H1 (cell line): Measurements from ENCODE around the gene CBARP. TPM values are rescaled to one million over a fixed set of nuclear protein-coding genes. Genes with fewer than 3 reads are reported as not detected.
"Not testable (repeated sequence)": the region's sequence is repeated elsewhere in the genome, so short reads cannot be mapped to it uniquely, and the experiment has no call there.

ENCODE experiments used
- CTCF ChIA-PET: fragments of 300-600 bp; sonication (Branson Sonifier 250); formaldehyde crosslinking; loops from one replicate; lab custom pipeline; 2021; ENCODE audit not compliant: partially characterized antibody; lab: Charles Lee
- POLR2A ChIA-PET: fragments of 300-600 bp; sonication (Branson Sonifier 250); formaldehyde crosslinking; loops from one replicate; lab custom pipeline; 2021; ENCODE audit warnings: inconsistent platforms; ENCODE audit not compliant: partially characterized antibody; lab: Charles Lee
- DNase-seq, 2 experiments: peaks; one replicate each; pipeline versions ENCODE4 v3.0.0 to v3.0.0-alpha.2; 2010 to 2022; ENCODE audit warnings: low spot score in 2 of 2, low read depth in 1 of 2, mixed read lengths in 1 of 2
- FAIRE-seq: peaks from 2 replicates; lab custom pipeline; 2011; peaks lifted over from hg19 to GRCh38; lab: Jason Lieb, UNC
- H2AFZ ChIP-seq: 2 replicates; pipeline ENCODE4 v1.8.1; 2012; ENCODE audit warnings: low read length, inconsistent platforms
- H2AK5ac ChIP-seq: 2 replicates; pipeline ENCODE4 v1.6.1; 2013; ENCODE audit warnings: low read depth, low read length
- H2BK120ac ChIP-seq: replicated peaks from 2 replicates; pipeline ENCODE3; 2013; ENCODE audit warnings: low read depth, low read length, inconsistent platforms
- H2BK12ac ChIP-seq: 2 replicates; pipeline ENCODE4 v1.6.1; 2013; ENCODE audit warnings: low read depth, low read length
- H2BK15ac ChIP-seq: 2 replicates; pipeline ENCODE4 v1.6.1; 2013; ENCODE audit warnings: low read length
- H2BK20ac ChIP-seq: 2 replicates; pipeline ENCODE4 v1.6.1; 2013; ENCODE audit warnings: low read length
- H2BK5ac ChIP-seq: 2 replicates; pipeline ENCODE4 v1.6.1; 2013; ENCODE audit warnings: low read depth, low read length
- H3K14ac ChIP-seq: 2 replicates; pipeline ENCODE4 v1.6.1; 2013; ENCODE audit warnings: inconsistent platforms; ENCODE audit not compliant: insufficient read length
- H3K18ac ChIP-seq: 2 replicates; pipeline ENCODE4 v1.6.1; 2013; ENCODE audit warnings: low read length; ENCODE audit errors: extremely low read depth
- H3K23ac ChIP-seq: 2 replicates; pipeline ENCODE4 v1.6.1; 2013; ENCODE audit warnings: inconsistent platforms; ENCODE audit not compliant: insufficient read length
- H3K23me2 ChIP-seq: 2 replicates; pipeline ENCODE4 v1.6.1; 2013; ENCODE audit warnings: low read depth, low read length
- H3K27ac ChIP-seq: 2 replicates; pipeline ENCODE4 v1.6.1; 2011; ENCODE audit warnings: low read depth, low read length, inconsistent platforms
- H3K27me3 ChIP-seq, 4 experiments: replicated peaks in 1 of 4; 1 replicate in 1 of 4; 2 replicates in 3 of 4; pipeline versions ENCODE4 v1.6.1 to v1.8.1; 2011 to 2013; ENCODE audit warnings: low read length in 3 of 4, mild to moderate bottlenecking in 3 of 4, inconsistent platforms in 2 of 4, mixed read lengths in 2 of 4, moderate library complexity in 1 of 4; ENCODE audit not compliant: control insufficient read depth in 3 of 4, insufficient read depth in 3 of 4; ENCODE audit errors: extremely low read depth in 1 of 4
- H3K36me3 ChIP-seq, 4 experiments: 2 replicates each; pipeline versions ENCODE4 v1.6.1 to v1.8.1; 2011 to 2013; ENCODE audit warnings: mild to moderate bottlenecking in 4 of 4, low read length in 3 of 4, moderate library complexity in 2 of 4, control low read depth in 1 of 4, inconsistent platforms in 1 of 4; ENCODE audit not compliant: insufficient read depth in 4 of 4, control insufficient read depth in 2 of 4
- H3K4ac ChIP-seq: replicated peaks from 2 replicates; pipeline ENCODE3; 2013; ENCODE audit warnings: low read length, low read depth, mixed read lengths, inconsistent platforms; ENCODE audit not compliant: insufficient read length
- H3K4me1 ChIP-seq, 4 experiments: replicated peaks in 1 of 4; 1 replicate in 1 of 4; 2 replicates in 3 of 4; pipeline versions ENCODE4 v1.6.1 to v1.8.1; 2011 to 2013; ENCODE audit warnings: low read length in 3 of 4, inconsistent platforms in 2 of 4, mixed read lengths in 1 of 4; ENCODE audit not compliant: insufficient read depth in 4 of 4, control insufficient read depth in 3 of 4
- H3K4me2 ChIP-seq, 2 experiments: 2 replicates each; pipeline versions ENCODE4 v1.6.1 to v1.8.1; 2011 to 2013; ENCODE audit warnings: low read depth in 2 of 2, low read length in 2 of 2, control low read depth in 1 of 2, inconsistent platforms in 1 of 2, mild to moderate bottlenecking in 1 of 2; ENCODE audit not compliant: insufficient read depth in 1 of 2
- H3K4me3 ChIP-seq, 4 experiments: fragments of 200-600, 300-600 bp in 1 of 4; sonication (generic), shearing (Covaris generic), sonication (Bioruptor Twin) in 1 of 4; 2 replicates each; pipeline versions ENCODE4 v1.5.1 to v1.8.1; 2011 to 2016; ENCODE audit warnings: low read length in 4 of 4, low read depth in 3 of 4, control low read depth in 2 of 4, inconsistent platforms in 2 of 4, mild to moderate bottlenecking in 2 of 4, mixed read lengths in 1 of 4, moderate library complexity in 1 of 4; ENCODE audit not compliant: insufficient read depth in 2 of 4; ENCODE audit errors: extremely low read depth in 1 of 4
- H3K56ac ChIP-seq: replicated peaks from 2 replicates; pipeline ENCODE3; 2013; ENCODE audit warnings: low read depth, mild to moderate bottlenecking, mixed read lengths, low read length, inconsistent platforms; ENCODE audit not compliant: insufficient read length
- H3K79me1 ChIP-seq: 2 replicates; pipeline ENCODE4 v1.6.1; 2013; ENCODE audit warnings: low read depth, low read length, control low read depth
- H3K79me2 ChIP-seq, 2 experiments: 2 replicates each; pipeline versions ENCODE4 v1.6.1 to v1.8.1; 2012 to 2013; ENCODE audit warnings: low read length in 2 of 2, mild to moderate bottlenecking in 2 of 2, inconsistent platforms in 1 of 2; ENCODE audit not compliant: insufficient read depth in 2 of 2, control insufficient read depth in 1 of 2
- H3K9ac ChIP-seq, 4 experiments: replicated peaks in 1 of 4; 1 replicate in 1 of 4; 2 replicates in 3 of 4; pipeline versions ENCODE4 v1.6.1 to v1.8.1; 2011 to 2013; ENCODE audit warnings: low read depth in 3 of 4, low read length in 3 of 4, control low read depth in 2 of 4, mild to moderate bottlenecking in 2 of 4, moderate library complexity in 2 of 4, inconsistent platforms in 1 of 4; ENCODE audit errors: extremely low read depth in 1 of 4
- H3K9me3 ChIP-seq, 2 experiments: 2 replicates each; pipeline versions ENCODE4 v1.6.1 to v1.8.1; 2012 to 2013; ENCODE audit warnings: mild to moderate bottlenecking in 2 of 2, moderate library complexity in 2 of 2, control low read depth in 1 of 2, inconsistent platforms in 1 of 2, low read depth in 1 of 2, low read length in 1 of 2, mixed read lengths in 1 of 2; ENCODE audit not compliant: insufficient read depth in 2 of 2
- H4K20me1 ChIP-seq, 2 experiments: replicated peaks in 1 of 2; 2 replicates each; pipeline versions ENCODE3 to v1.8.1; 2011 to 2013; ENCODE audit warnings: inconsistent platforms in 2 of 2, low read length in 2 of 2, mild to moderate bottlenecking in 1 of 2; ENCODE audit not compliant: insufficient read depth in 2 of 2, control insufficient read depth in 1 of 2
- H4K5ac ChIP-seq: 2 replicates; pipeline ENCODE4 v1.6.1; 2013; ENCODE audit warnings: low read length, low read depth, mixed read lengths, inconsistent platforms; ENCODE audit not compliant: insufficient read length
- H4K8ac ChIP-seq: 2 replicates; pipeline ENCODE4 v1.8.0; 2013; ENCODE audit warnings: mild to moderate bottlenecking, moderate library complexity, low read length, inconsistent platforms; ENCODE audit not compliant: insufficient read depth; ENCODE audit errors: extremely low read depth
- H4K91ac ChIP-seq: replicated peaks from 2 replicates; pipeline ENCODE3; 2013; ENCODE audit warnings: low read length, mixed read lengths, inconsistent platforms; ENCODE audit not compliant: insufficient read length
- BRCA1 ChIP-seq: IDR thresholded peaks from 2 replicates; pipeline ENCODE4 v1.6.1; 2012; ENCODE audit warnings: low read depth, low read length, improper control_type of control experiment
- POLR2AphosphoS5 ChIP-seq: IDR thresholded peaks from 2 replicates; pipeline ENCODE4 v1.6.1; 2011; ENCODE audit warnings: low read depth, low read length
- TAF7 ChIP-seq: optimal IDR thresholded peaks from 2 replicates; pipeline ENCODE3; 2011; ENCODE audit warnings: low read depth, mild to moderate bottlenecking, inconsistent platforms, low read length, moderate library complexity, borderline replicate concordance
- WGBS, 2 experiments: shearing (Covaris generic) in 1 of 2; methylation state at CpG; one replicate each; pipeline versions ENCODE4 v1.1.6 to v1.1.7; 2013 to 2015; ENCODE audit warnings: low lambda C conversion rate in 2 of 2, mixed read lengths in 2 of 2, inconsistent platforms in 1 of 2, low coverage in 1 of 2, missing lambda C conversion rate in 1 of 2; ENCODE audit not compliant: insufficient replicate concordance in 2 of 2, insufficient coverage in 1 of 2, insufficient read length in 1 of 2; ENCODE audit errors: extremely low coverage in 1 of 2, missing lambda C conversion rate in 1 of 2; 5-methylcytosine and 5-hydroxymethylcytosine counted together
- polyA plus RNA-seq, 7 experiments: library from polyadenylated mRNA; depleted of rRNA in 3 of 7; stranded (reverse) in 5 of 7; unstranded in 2 of 7; fragments of >200 nt in 5 of 7; fragments of 200-250 nt in 2 of 7; gene quantifications; 1 replicate in 5 of 7; 2 replicates in 1 of 7; 4 replicates in 1 of 7; pipeline versions ENCODE4 v1.2.1 to v1.2.3, GENCODE V29; 2011 to 2013; ENCODE audit warnings: missing spikeins in 2 of 7, mixed read lengths in 2 of 7
- total RNA-seq: library from RNA; stranded (reverse); fragmentation: NEBNext Ultra II Directional; extraction: Animal tissue kit (Norgen Biotek cat#: 25700); gene quantifications from 2 replicates; pipeline ENCODE4 v1.2.1, GENCODE V29; 2021
- TF ChIP-seq, protein P1 (sequence below): IDR thresholded peaks from 2 replicates; pipeline ENCODE4 v1.6.1; 2012; ENCODE audit warnings: inconsistent platforms

Gene CBARP
- total and polyA plus RNA-seq, 2 of the 8 experiments (the other 6 are each of a cell fraction or from before 2014, with no cell fraction given): 4.9 to 14.7 TPM

DNA sequence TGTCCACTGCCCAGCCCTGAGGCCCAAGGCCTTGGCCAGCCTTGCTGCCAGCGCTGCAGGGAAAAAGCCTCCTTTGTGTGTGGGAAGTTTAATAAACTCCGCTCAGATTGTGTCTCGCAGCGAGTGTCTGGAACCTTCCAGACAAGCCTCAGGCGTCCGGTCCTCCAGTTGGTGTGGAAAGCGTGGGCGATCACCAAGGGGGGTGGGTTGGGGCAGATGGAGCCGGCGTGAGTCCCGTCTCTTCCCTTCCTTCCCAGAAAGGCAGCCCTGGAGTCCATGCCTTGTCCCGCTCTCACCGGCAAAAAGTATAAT lies 27.6 kb downstream of the CBARP start (continued):
- TF ChIP-seq, protein P1, sequence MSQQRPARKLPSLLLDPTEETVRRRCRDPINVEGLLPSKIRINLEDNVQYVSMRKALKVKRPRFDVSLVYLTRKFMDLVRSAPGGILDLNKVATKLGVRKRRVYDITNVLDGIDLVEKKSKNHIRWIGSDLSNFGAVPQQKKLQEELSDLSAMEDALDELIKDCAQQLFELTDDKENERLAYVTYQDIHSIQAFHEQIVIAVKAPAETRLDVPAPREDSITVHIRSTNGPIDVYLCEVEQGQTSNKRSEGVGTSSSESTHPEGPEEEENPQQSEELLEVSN: no peak
- TF ChIP-seq TAF7: no peak
- no peak for TF ChIP-seq BRCA1
- no peak for TF ChIP-seq POLR2AphosphoS5

DNA sequence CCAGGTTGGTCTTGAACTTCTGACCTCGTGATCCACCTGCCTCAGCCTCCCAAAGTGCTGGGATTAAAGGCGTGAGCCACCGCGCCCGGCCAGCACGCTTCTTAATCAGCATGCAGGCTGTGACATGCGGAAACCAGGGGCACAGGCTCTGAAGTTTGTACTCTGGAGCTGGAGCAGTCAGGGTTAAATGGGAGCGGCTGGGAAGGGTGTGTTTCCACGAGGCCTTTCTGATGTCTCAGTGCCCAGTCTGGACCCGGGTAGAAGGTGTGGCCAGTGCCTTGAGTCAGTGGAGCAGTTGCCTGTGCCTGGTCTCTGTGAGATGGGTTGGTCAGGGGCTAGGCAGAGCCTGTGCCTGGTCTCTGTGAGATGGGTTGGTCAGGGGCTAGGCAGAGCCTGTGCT lies 29.0 kb downstream of the CBARP start:
- peaks cover 14% of the 10 kb centered on the region for H3K23me2 ChIP-seq
- not testable (repeated sequence) for H3K27me3 ChIP-seq, H3K23ac ChIP-seq, H2AFZ ChIP-seq, H2BK20ac ChIP-seq, H3K4ac ChIP-seq, FAIRE-seq, H2BK5ac ChIP-seq, H2BK120ac ChIP-seq, H3K27ac ChIP-seq, DNase-seq, H3K18ac ChIP-seq, H3K4me3 ChIP-seq, H3K14ac ChIP-seq, H3K36me3 ChIP-seq, H4K91ac ChIP-seq, H3K56ac ChIP-seq, H3K9me3 ChIP-seq, H3K4me2 ChIP-seq, H3K9ac ChIP-seq, H2AK5ac ChIP-seq, H2BK12ac ChIP-seq, H2BK15ac ChIP-seq, H4K5ac ChIP-seq
- H3K79me2 ChIP-seq: peaks cover 19 to 75% of the 10 kb centered on the region in 2 experiments; a peak in 3 of 4 replicates
- peak overlapping the region; percentile 65; the same call in 1 of the 2 replicates for H4K8ac ChIP-seq
- peaks cover 15 to 28% of the 10 kb centered on the region in 2 experiments for H4K20me1 ChIP-seq
- WGBS, 2 experiments: 97% methylated on average over 10 of the region's 10 CpGs; no CpG with 5 or more reads in 1 of the 2 experiments
- CTCF ChIA-PET: interaction anchor here (1.4 to 6.6 kb wide), 2 partner anchors 13 to 35 kb away, joined by 6 to 56 read pairs; no protein-coding TSS in a partner anchor
- POLR2A ChIA-PET: interaction anchor here (1.2 kb wide), 1 partner anchor 57 kb away, joined by 3 read pairs; no protein-coding TSS in a partner anchor
- peaks cover 21% of the 10 kb centered on the region for H3K79me1 ChIP-seq
- peaks cover 0 to 23% (median 18%) of the 10 kb centered on the region in 4 experiments; a peak in 6 of 7 replicates for H3K4me1 ChIP-seq
